HepG2 (cell line): ENCODE measurements around the gene DNAJC11. TPM values are rescaled to one million over a fixed set of nuclear protein-coding genes. Genes with fewer than 3 reads are reported as not detected.
A peak's percentile ranks its signal among the peaks of the same experiment; 100 is the strongest.

Experiments
- ARID2 ChIP-seq: sonication (generic); formaldehyde crosslinking; IDR thresholded peaks from 2 replicates; pipeline ENCODE4 v1.8.1; 2022; ENCODE audit warnings: mild to moderate bottlenecking, missing genetic modification reagents, borderline replicate concordance
- BHLHE40 ChIP-seq: IDR thresholded peaks from 2 replicates; pipeline ENCODE4 v1.6.1; 2011; ENCODE audit warnings: low read length, improper control_type of control experiment
- CBFB ChIP-seq: sonication (generic); formaldehyde crosslinking; IDR thresholded peaks from 2 replicates; pipeline ENCODE4 v1.4.0; 2020; ENCODE audit warnings: missing genetic modification reagents
- HNF4A ChIP-seq: sonication (generic); formaldehyde crosslinking; IDR thresholded peaks from 2 replicates; pipeline ENCODE4 v1.4.0; 2020; ENCODE audit warnings: missing genetic modification reagents
- HNRNPK ChIP-seq: fragments of 200-400 bp; formaldehyde crosslinking; IDR thresholded peaks from 2 replicates; pipeline ENCODE4 v1.6.1; 2018; ENCODE audit warnings: low read length, low read depth, moderate library complexity, mild to moderate bottlenecking; ENCODE audit not compliant: poor library complexity, severe bottlenecking
- KLF13 ChIP-seq: sonication (generic); formaldehyde crosslinking; IDR thresholded peaks from 2 replicates; pipeline ENCODE4 v1.4.0; 2020; ENCODE audit warnings: mild to moderate bottlenecking, missing genetic modification reagents
- MXI1 ChIP-seq: IDR thresholded peaks from 3 replicates; pipeline ENCODE4 v1.6.1; 2012; ENCODE audit warnings: low read depth, low read length, inconsistent platforms, borderline replicate concordance
- NCOA1 ChIP-seq: sonication (generic); formaldehyde crosslinking; IDR thresholded peaks from 2 replicates; pipeline ENCODE4 v1.9.0; 2021; ENCODE audit warnings: missing genetic modification reagents
- NFE2L2 ChIP-seq: fragments of 150-350 bp; IDR thresholded peaks from 2 replicates; pipeline ENCODE4 v1.6.1; 2014; ENCODE audit warnings: low read length
- POLR2AphosphoS2 ChIP-seq: IDR thresholded peaks from 2 replicates; pipeline ENCODE4 v1.6.1; 2011; ENCODE audit warnings: low read depth, low read length, improper control_type of control experiment
- SRSF4 ChIP-seq: fragments of 200-400 bp; formaldehyde crosslinking; IDR thresholded peaks from one replicate; pipeline ENCODE4 v1.6.1; 2018; ENCODE audit warnings: mild to moderate bottlenecking, low read depth, low read length, moderate library complexity; ENCODE audit not compliant: poor library complexity, severe bottlenecking
- STAT5B ChIP-seq: sonication (generic); formaldehyde crosslinking; IDR thresholded peaks from 2 replicates; pipeline ENCODE4 v1.4.0; 2020; ENCODE audit warnings: missing genetic modification reagents
- TBX2 ChIP-seq: sonication (generic); formaldehyde crosslinking; IDR thresholded peaks from 2 replicates; pipeline ENCODE4 v1.5.0; 2020; ENCODE audit warnings: missing genetic modification reagents, mild to moderate bottlenecking, borderline replicate concordance
- ZBTB7A ChIP-seq: sonication (generic); formaldehyde crosslinking; IDR thresholded peaks from 2 replicates; pipeline ENCODE4 v1.8.0; 2022; ENCODE audit warnings: mild to moderate bottlenecking, missing genetic modification reagents
- ZFP41 ChIP-seq: sonication (generic); formaldehyde crosslinking; IDR thresholded peaks from 2 replicates; pipeline ENCODE4 v1.4.0; 2020; ENCODE audit warnings: mild to moderate bottlenecking, missing genetic modification reagents, borderline replicate concordance
- ZNF101 ChIP-seq: sonication (generic); formaldehyde crosslinking; IDR thresholded peaks from 2 replicates; pipeline ENCODE4 v1.4.0; 2020; ENCODE audit warnings: mild to moderate bottlenecking, low read depth, missing genetic modification reagents, borderline replicate concordance
- ZNF788 ChIP-seq: sonication (generic); formaldehyde crosslinking; IDR thresholded peaks from 2 replicates; pipeline ENCODE4 v1.5.0; 2020; ENCODE audit warnings: mild to moderate bottlenecking, missing genetic modification reagents, borderline replicate concordance
- polyA plus RNA-seq, 8 experiments: library from polyadenylated mRNA; depleted of rRNA in 3 of 8; stranded (reverse) in 7 of 8; unstranded in 1 of 8; fragments of >200 nt; fragmentation: Illumina TruSeq in 4 of 8; extraction: Trizol in 4 of 8; gene quantifications; 2 replicates each; pipeline versions ENCODE4 v1.2.1 to v1.2.3, GENCODE V29; 2011 to 2016; ENCODE audit warnings: low read depth in 4 of 8, missing spikeins in 1 of 8, mixed read lengths in 1 of 8; ENCODE audit not compliant: insufficient read depth in 1 of 8
- total RNA-seq, 5 experiments: library from RNA; depleted of rRNA; stranded (reverse); fragments of >200 nt; fragmentation: Illumina TruSeq; extraction: Trizol; gene quantifications; 2 replicates each; pipeline ENCODE4 v1.2.3, GENCODE V29; 2016; ENCODE audit warnings: low read depth in 1 of 5
- TF ChIP-seq, protein P1 (sequence below): fragments of 450-650 bp; IDR thresholded peaks from 2 replicates; pipeline ENCODE4 v1.6.1; 2017
- TF ChIP-seq, protein P2 (sequence below): sonication (generic); formaldehyde crosslinking; IDR thresholded peaks from 2 replicates; pipeline ENCODE4 v1.4.0; 2020; ENCODE audit warnings: mild to moderate bottlenecking, missing genetic modification reagents
- TF ChIP-seq, protein P3 (sequence below): sonication (generic); formaldehyde crosslinking; IDR thresholded peaks from 2 replicates; pipeline ENCODE4 v1.4.0; 2020; ENCODE audit warnings: missing genetic modification reagents
- TF ChIP-seq, protein P4 (sequence below): sonication (generic); formaldehyde crosslinking; conservative IDR thresholded peaks from 2 replicates; pipeline ENCODE4 v1.8.0; 2022; ENCODE audit warnings: mild to moderate bottlenecking, moderate library complexity, missing genetic modification reagents

Gene DNAJC11
- total and polyA plus RNA-seq, 2 of the 13 experiments (the other 11 are each of a cell fraction or from before 2014, with no cell fraction given) = 25.1 to 47.6 TPM

DNA sequence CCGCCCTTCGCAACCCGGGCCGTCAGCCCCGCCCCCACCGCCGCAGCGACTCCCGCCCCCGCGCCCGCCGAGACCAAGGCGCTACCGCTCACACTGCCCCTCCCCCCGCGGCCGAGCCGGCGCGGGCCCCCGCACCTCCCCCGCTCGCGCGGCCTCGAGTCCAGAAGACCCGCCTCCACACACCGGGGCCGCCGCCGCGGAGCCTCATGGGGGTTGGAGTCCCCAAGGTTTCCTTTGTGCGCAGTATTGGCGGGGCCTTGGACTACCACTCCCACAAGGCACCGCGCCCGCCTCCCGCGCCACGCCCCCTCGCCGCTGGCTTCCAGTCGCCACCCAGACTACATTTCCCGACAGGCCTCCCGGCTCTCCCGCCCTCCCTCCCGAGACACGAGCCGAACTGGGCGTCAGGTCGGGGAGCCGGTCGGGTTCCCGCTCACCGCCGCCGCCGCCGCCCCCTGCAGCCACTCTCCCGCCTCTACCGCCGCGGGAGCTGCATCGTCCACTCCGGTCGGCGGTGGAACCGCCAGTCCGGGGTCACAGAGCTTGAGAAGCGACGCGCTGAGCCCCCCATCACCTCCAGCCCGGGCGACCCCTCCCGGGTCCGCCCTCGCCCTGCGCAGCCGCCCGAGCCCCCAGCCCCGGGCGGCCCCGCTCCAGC is 88.1 kb downstream of the DNAJC11 start, which contains the start of gene PHF13 (continued):
- peak; percentile 79; the same call in 1 of the 2 replicates for TF ChIP-seq NCOA1 (CRISPR knock-in tag)
- no peak for TF ChIP-seq SRSF4
- TF ChIP-seq MXI1 = peak; percentile 59; the same call in 1 of the 3 replicates
- peak; percentile 53; the same call in 1 of the 2 replicates for TF ChIP-seq TBX2 (CRISPR knock-in tag)
- TF ChIP-seq ARID2 (CRISPR knock-in tag) = no peak
- TF ChIP-seq, protein P1, sequence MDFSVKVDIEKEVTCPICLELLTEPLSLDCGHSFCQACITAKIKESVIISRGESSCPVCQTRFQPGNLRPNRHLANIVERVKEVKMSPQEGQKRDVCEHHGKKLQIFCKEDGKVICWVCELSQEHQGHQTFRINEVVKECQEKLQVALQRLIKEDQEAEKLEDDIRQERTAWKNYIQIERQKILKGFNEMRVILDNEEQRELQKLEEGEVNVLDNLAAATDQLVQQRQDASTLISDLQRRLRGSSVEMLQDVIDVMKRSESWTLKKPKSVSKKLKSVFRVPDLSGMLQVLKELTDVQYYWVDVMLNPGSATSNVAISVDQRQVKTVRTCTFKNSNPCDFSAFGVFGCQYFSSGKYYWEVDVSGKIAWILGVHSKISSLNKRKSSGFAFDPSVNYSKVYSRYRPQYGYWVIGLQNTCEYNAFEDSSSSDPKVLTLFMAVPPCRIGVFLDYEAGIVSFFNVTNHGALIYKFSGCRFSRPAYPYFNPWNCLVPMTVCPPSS = no peak
- TF ChIP-seq HNF4A (CRISPR knock-in tag) = no peak
- TF ChIP-seq STAT5B (CRISPR knock-in tag) = no peak
- TF ChIP-seq NFE2L2 = no peak
- no peak for TF ChIP-seq KLF13 (CRISPR knock-in tag)
- peak; percentile 22; the same call in 1 of the 2 replicates for TF ChIP-seq BHLHE40
- no peak for TF ChIP-seq ZBTB7A (CRISPR knock-in tag)
- peak; percentile 69 for TF ChIP-seq HNRNPK
- TF ChIP-seq, protein P2, sequence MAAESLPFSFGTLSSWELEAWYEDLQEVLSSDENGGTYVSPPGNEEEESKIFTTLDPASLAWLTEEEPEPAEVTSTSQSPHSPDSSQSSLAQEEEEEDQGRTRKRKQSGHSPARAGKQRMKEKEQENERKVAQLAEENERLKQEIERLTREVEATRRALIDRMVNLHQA (CRISPR knock-in tag) = no peak
- TF ChIP-seq, protein P3, sequence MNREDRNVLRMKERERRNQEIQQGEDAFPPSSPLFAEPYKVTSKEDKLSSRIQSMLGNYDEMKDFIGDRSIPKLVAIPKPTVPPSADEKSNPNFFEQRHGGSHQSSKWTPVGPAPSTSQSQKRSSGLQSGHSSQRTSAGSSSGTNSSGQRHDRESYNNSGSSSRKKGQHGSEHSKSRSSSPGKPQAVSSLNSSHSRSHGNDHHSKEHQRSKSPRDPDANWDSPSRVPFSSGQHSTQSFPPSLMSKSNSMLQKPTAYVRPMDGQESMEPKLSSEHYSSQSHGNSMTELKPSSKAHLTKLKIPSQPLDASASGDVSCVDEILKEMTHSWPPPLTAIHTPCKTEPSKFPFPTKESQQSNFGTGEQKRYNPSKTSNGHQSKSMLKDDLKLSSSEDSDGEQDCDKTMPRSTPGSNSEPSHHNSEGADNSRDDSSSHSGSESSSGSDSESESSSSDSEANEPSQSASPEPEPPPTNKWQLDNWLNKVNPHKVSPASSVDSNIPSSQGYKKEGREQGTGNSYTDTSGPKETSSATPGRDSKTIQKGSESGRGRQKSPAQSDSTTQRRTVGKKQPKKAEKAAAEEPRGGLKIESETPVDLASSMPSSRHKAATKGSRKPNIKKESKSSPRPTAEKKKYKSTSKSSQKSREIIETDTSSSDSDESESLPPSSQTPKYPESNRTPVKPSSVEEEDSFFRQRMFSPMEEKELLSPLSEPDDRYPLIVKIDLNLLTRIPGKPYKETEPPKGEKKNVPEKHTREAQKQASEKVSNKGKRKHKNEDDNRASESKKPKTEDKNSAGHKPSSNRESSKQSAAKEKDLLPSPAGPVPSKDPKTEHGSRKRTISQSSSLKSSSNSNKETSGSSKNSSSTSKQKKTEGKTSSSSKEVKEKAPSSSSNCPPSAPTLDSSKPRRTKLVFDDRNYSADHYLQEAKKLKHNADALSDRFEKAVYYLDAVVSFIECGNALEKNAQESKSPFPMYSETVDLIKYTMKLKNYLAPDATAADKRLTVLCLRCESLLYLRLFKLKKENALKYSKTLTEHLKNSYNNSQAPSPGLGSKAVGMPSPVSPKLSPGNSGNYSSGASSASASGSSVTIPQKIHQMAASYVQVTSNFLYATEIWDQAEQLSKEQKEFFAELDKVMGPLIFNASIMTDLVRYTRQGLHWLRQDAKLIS (CRISPR knock-in tag) = no peak
- TF ChIP-seq CBFB (CRISPR knock-in tag) = peak; percentile 47; the same call in 1 of the 2 replicates
- no peak for TF ChIP-seq ZFP41
- TF ChIP-seq ZNF788 (CRISPR knock-in tag) = 0 out of 2 replicates have a peak, but pooled peaks have one; percentile 31
- TF ChIP-seq POLR2AphosphoS2 = no peak
- TF ChIP-seq, protein P4, sequence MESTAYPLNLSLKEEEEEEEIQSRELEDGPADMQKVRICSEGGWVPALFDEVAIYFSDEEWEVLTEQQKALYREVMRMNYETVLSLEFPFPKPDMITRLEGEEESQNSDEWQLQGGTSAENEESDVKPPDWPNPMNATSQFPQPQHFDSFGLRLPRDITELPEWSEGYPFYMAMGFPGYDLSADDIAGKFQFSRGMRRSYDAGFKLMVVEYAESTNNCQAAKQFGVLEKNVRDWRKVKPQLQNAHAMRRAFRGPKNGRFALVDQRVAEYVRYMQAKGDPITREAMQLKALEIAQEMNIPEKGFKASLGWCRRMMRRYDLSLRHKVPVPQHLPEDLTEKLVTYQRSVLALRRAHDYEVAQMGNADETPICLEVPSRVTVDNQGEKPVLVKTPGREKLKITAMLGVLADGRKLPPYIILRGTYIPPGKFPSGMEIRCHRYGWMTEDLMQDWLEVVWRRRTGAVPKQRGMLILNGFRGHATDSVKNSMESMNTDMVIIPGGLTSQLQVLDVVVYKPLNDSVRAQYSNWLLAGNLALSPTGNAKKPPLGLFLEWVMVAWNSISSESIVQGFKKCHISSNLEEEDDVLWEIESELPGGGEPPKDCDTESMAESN (CRISPR knock-in tag) = peak; percentile 82
- no peak for TF ChIP-seq ZNF101 (CRISPR knock-in tag)
